A673 (cell line): Measurements from ENCODE around the gene ABCA12. TPM values are rescaled to one million over a fixed set of nuclear protein-coding genes. Genes with fewer than 3 reads are reported as not detected.

Experiments
- BruUV-seq: library from RNA; stranded (reverse); fragments of 400-500 nt; replicated peaks from 2 replicates; lab custom pipeline; 2021; lab: Mats Ljungman, UMichigan
- CTCF ChIA-PET: fragments of 300-600 bp; sonication (Branson Sonifier 250); formaldehyde crosslinking; loops from one replicate; lab custom pipeline; 2022; ENCODE audit warnings: antibody characterized with exemption; lab: Charles Lee
- POLR2A ChIA-PET: fragments of 300-600 bp; sonication (Branson Sonifier 250); formaldehyde crosslinking; loops from one replicate; lab custom pipeline; 2022; ENCODE audit warnings: antibody characterized with exemption; ENCODE audit not compliant: low non-redundant PET; lab: Charles Lee
- DNase-seq: peaks from one replicate; pipeline ENCODE4 v3.0.0-alpha.2; 2015; ENCODE audit warnings: low spot score
- H3K27ac ChIP-seq: fragments of 200-600 bp; sonication (generic); 2 replicates; pipeline ENCODE4 v1.5.1; 2016; ENCODE audit warnings: mixed run types, low read depth, mild to moderate bottlenecking, mixed read lengths, antibody characterized with exemption, low read length; ENCODE audit not compliant: poor library complexity, severe bottlenecking
- H3K27me3 ChIP-seq: fragments of 200-600 bp; sonication (generic); replicated peaks from 2 replicates; pipeline ENCODE4 v1.6.1; 2017; ENCODE audit warnings: mixed run types, low read depth, mild to moderate bottlenecking, mixed read lengths, antibody characterized with exemption, low read length; ENCODE audit not compliant: insufficient read depth, poor library complexity
- H3K36me3 ChIP-seq: fragments of 200-600 bp; sonication (generic); 2 replicates; pipeline ENCODE4 v1.6.1; 2016; ENCODE audit warnings: mixed run types, mild to moderate bottlenecking, mixed read lengths, antibody characterized with exemption, low read length; ENCODE audit not compliant: insufficient read depth, poor library complexity, severe bottlenecking
- H3K4me1 ChIP-seq: fragments of 200-600 bp; sonication (generic); 2 replicates; pipeline ENCODE4 v1.6.1; 2017; ENCODE audit warnings: mixed run types, mild to moderate bottlenecking, mixed read lengths, antibody characterized with exemption, low read length; ENCODE audit not compliant: insufficient read depth, poor library complexity, severe bottlenecking
- H3K4me3 ChIP-seq: fragments of 200-600 bp; sonication (generic); 2 replicates; pipeline ENCODE4 v1.5.1; 2016; ENCODE audit warnings: low read depth, mixed run types, mild to moderate bottlenecking, mixed read lengths, low read length; ENCODE audit not compliant: poor library complexity, severe bottlenecking
- H3K9me3 ChIP-seq: fragments of 200-600 bp; sonication (generic); 2 replicates; pipeline ENCODE4 v1.6.1; 2016; ENCODE audit warnings: mixed run types, low read depth, mild to moderate bottlenecking, mixed read lengths, antibody characterized with exemption, low read length; ENCODE audit not compliant: poor library complexity, severe bottlenecking
- EZH2 ChIP-seq: fragments of 200-600 bp; sonication (generic); IDR thresholded peaks from 2 replicates; pipeline ENCODE4 v1.6.1; 2017; ENCODE audit warnings: borderline replicate concordance, low read depth, mild to moderate bottlenecking, mixed read lengths, antibody characterized with exemption, low read length; ENCODE audit not compliant: poor library complexity, severe bottlenecking
- intact Hi-C: fragments of 100-400 bp; cut with micrococcal nuclease; formaldehyde crosslinking; loops from one replicate; pipeline ENCODE4 v1.10.0; 2022; ENCODE audit not compliant: unreplicated experiment
- total RNA-seq: library from RNA; stranded (reverse); gene quantifications from 2 replicates; pipeline ENCODE4 v1.2.3, GENCODE V29; 2021
- TF ChIP-seq, protein P1 (sequence below): fragments of 300-800, 200-600 bp; sonication (generic); conservative IDR thresholded peaks from 2 replicates; pipeline ENCODE4 v1.5.1; 2017; ENCODE audit warnings: low read depth, mild to moderate bottlenecking, antibody characterized with exemption, low read length, moderate library complexity, mixed read lengths

ABCA12 gene
- total RNA-seq, 1 experiment from 2014 or later, result not detected

DNA sequence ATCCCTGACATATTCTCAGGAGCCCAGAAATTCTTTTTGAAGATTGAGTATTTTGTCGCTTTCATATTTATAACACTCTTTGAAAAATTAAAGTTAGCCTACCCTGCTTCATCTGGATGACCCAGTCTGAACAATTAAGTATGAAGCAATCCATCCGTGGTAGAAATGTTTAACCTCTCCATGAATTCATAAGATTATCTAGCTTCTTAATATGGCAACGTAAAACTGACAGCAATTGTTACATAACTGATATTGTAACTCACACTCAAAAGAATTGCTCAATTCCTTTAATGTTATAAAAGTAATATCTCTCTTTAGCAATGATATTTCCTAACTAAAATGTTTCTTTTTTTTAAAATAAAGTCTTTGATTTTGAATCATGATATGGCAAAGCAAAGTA lies 7.2 kb upstream of the ABCA12 start:
- TF ChIP-seq EZH2, result no peak
- TF ChIP-seq, protein P1, sequence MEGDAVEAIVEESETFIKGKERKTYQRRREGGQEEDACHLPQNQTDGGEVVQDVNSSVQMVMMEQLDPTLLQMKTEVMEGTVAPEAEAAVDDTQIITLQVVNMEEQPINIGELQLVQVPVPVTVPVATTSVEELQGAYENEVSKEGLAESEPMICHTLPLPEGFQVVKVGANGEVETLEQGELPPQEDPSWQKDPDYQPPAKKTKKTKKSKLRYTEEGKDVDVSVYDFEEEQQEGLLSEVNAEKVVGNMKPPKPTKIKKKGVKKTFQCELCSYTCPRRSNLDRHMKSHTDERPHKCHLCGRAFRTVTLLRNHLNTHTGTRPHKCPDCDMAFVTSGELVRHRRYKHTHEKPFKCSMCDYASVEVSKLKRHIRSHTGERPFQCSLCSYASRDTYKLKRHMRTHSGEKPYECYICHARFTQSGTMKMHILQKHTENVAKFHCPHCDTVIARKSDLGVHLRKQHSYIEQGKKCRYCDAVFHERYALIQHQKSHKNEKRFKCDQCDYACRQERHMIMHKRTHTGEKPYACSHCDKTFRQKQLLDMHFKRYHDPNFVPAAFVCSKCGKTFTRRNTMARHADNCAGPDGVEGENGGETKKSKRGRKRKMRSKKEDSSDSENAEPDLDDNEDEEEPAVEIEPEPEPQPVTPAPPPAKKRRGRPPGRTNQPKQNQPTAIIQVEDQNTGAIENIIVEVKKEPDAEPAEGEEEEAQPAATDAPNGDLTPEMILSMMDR, result no peak
- no peak for DNase-seq
- ChIA-PET POLR2A (no interaction called here), CTCF (no interaction called here)
- Histone ChIP-seq H3K27ac (no peak overlapping the region), H3K36me3 (no peaks in the 10 kb centered on the region), H3K4me1 (no peaks in the 10 kb centered on the region), H3K9me3 (no peaks in the 10 kb centered on the region), H3K4me3 (no peak overlapping the region), H3K27me3 (no peaks in the 10 kb centered on the region)
- intact Hi-C loops, result no loop called here
- no TSS peak for BruUV-seq

DNA sequence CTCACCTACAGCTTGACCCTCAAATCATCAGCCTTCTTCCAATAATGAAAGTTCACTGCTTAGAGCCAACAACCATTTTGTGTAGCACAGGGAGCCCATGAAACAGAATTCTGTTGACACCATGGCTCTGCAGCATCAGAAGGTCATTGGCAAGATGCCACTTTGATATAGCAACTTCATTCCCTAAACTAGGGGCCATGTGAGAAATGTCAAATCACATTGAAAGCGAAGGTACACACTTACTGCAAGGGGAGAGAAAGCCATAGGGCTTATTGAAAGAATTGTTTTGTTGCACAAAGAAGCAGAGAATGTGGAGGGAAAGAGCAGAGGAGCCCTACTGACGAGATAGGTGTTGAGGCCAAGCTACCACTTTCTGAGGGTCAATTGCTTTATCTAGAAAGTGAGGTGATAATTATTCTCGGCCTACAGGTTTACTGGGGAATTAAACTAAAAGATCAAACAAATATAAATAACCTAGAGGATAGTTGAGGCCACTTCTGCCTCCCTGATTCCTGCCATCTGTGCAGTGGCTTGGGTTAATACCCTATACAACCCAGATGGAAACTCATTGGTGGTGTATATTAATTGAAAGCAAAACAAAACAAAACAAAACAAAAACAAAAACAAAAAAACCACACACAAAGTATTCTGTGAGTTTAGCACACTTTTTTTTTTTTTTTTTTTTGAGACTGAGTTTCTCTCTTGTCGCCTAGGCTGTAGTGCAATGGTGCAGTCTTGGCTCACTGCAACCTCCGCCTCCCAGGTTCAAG lies 5.9 kb upstream of the ABCA12 start:
- BruUV-seq, result no TSS peak
- intact Hi-C loops, result no loop called here
- no peaks in the 10 kb centered on the region for H3K36me3 ChIP-seq
- H3K27me3 ChIP-seq, result no peaks in the 10 kb centered on the region
- DNase-seq, result no peak
- no peak overlapping the region for H3K4me3 ChIP-seq
- POLR2A ChIA-PET, result no interaction called here
- H3K27ac ChIP-seq, result no peak overlapping the region
- no peaks in the 10 kb centered on the region for H3K4me1 ChIP-seq
- CTCF ChIA-PET, result no interaction called here
- no peaks in the 10 kb centered on the region for H3K9me3 ChIP-seq
- TF ChIP-seq, protein P1, result no peak
- TF ChIP-seq EZH2, result no peak

DNA sequence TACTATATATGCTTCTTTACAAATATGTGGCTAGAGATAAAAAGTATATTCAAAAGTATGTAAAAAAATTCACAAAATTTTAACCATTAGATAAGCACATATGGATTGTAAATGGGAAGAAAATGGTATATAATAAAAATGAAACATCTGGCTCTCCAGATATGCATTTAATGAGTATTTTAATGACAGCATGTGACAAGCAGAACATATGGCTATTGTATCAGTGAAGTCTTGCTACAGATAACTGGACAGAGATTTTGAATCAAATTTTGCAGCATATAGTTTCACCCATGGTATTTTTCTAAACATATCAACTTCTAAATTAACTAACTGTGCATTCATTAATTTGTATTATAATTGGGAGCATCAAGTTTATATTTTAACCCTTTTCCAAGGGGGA lies 5.0 kb upstream of the ABCA12 start:
- BruUV-seq, result no TSS peak

More for the DNA sequence above, 5.0 kb upstream of the ABCA12 start:
- DNase-seq, result no peak
- Histone ChIP-seq H3K27me3 (no peaks in the 10 kb centered on the region), H3K4me3 (no peak overlapping the region), H3K27ac (no peak overlapping the region), H3K9me3 (no peaks in the 10 kb centered on the region), H3K4me1 (no peaks in the 10 kb centered on the region), H3K36me3 (no peaks in the 10 kb centered on the region)
- intact Hi-C loops, result no loop called here
- ChIA-PET POLR2A (no interaction called here), CTCF (no interaction called here)
- TF ChIP-seq EZH2, result no peak
- TF ChIP-seq, protein P1, result no peak
